Activated T-cell treated with anti-CD3 and anti-CD28 coated beads for 24 hours (primary cell): ENCODE results near the gene COPS3.

Source experiments
- DNase-seq: peaks from one replicate; pipeline ENCODE4 v3.0.0-alpha.2; 2020; ENCODE audit warnings: low read depth

The COPS3 gene

GRCh38 chr17:17216236-17216635 lies 64.8 kb downstream of the COPS3 start:
- no peak for DNase-seq

- DNase-seq: no peak
Measured at GRCh38 chr17:17215575-17215974, 65.5 kb downstream of the COPS3 start.

- no peak for DNase-seq
Measured at GRCh38 chr17:17214646-17215436, 66.2 kb downstream of the COPS3 start.

GRCh38 chr17:17213775-17214174 lies 67.3 kb downstream of the COPS3 start:
- no peak for DNase-seq

- no peak for DNase-seq
Measured at GRCh38 chr17:17207998-17208397, 73.0 kb downstream of the COPS3 start.

- DNase-seq: no peak
Measured at GRCh38 chr17:17206913-17207335, 74.1 kb downstream of the COPS3 start.

GRCh38 chr17:17206124-17206912 lies 74.7 kb downstream of the COPS3 start, which contains the start of gene PLD6:
TSS of gene PLD6 (minus strand) at chr17:17206333. CDS start at chr17:17206286, 47 bp downstream.
- DNase-seq: peak; percentile 84

GRCh38 chr17:17205368-17206123 lies 75.5 kb downstream of the COPS3 start:
- DNase-seq: peak; percentile 50

- no peak for DNase-seq
Measured at GRCh38 chr17:17204635-17205231, 76.3 kb downstream of the COPS3 start.

- DNase-seq: no peak
Measured at GRCh38 chr17:17204041-17204591, 76.9 kb downstream of the COPS3 start.

- DNase-seq: no peak
Measured at GRCh38 chr17:17203173-17203730, 77.8 kb downstream of the COPS3 start.

- DNase-seq: no peak
Measured at GRCh38 chr17:17201907-17202306, 79.1 kb downstream of the COPS3 start.

- DNase-seq: no peak
Measured at GRCh38 chr17:17201271-17201670, 79.8 kb downstream of the COPS3 start.

- DNase-seq: no peak
Measured at GRCh38 chr17:17200831-17201230, 80.2 kb downstream of the COPS3 start.

GRCh38 chr17:17200311-17200710 lies 80.7 kb downstream of the COPS3 start:
- no peak for DNase-seq

GRCh38 chr17:17198281-17198680 lies 82.8 kb downstream of the COPS3 start:
- no peak for DNase-seq

- no peak for DNase-seq
Measured at GRCh38 chr17:17196776-17197175, 84.3 kb downstream of the COPS3 start.
